OCI-M2 (cell line): Measurements from ENCODE around the gene KCNE3.
"Not testable (repeated sequence)": the region's sequence is repeated elsewhere in the genome, so short reads cannot be mapped to it uniquely, and the experiment has no call there.

Experiments
- DNase-seq: peaks from one replicate; lab custom pipeline; 2025; ENCODE audit not compliant: unreplicated experiment; lab: John Stamatoyannopoulos, UW

KCNE3 gene

DNA sequence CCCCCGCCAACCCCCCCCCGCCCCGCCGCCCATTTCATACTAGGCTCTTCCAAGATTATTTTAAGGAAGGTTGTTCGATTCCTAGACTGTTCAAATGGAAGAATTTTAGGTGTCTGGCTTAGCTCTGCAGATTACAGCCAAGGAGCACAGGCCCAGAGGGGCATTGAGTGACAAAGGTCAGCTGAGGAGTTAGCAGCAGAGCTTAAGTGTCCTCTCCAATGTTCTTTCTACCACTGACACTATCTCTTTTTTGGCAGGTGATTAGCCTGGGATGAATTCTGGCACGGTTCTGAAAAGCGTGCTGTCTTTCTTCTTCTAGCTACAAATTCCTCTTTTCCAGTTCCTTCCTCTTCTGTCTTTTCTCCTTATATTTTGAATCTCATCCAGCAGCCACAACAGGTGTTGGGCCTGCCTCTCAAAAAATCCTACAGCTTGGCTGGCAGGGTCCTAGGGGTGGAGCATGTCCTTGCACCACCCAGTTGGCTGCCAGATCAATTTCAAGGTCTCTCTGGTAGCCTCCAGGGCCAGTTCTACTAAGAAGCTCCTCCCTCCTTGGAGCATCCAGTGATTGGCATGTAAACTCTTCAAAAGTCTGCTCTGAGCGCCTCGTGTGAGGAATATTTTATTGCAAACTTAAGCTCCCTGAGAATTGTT is 23.0 kb downstream of the KCNE3 start:
- DNase-seq, result no peak

DNA sequence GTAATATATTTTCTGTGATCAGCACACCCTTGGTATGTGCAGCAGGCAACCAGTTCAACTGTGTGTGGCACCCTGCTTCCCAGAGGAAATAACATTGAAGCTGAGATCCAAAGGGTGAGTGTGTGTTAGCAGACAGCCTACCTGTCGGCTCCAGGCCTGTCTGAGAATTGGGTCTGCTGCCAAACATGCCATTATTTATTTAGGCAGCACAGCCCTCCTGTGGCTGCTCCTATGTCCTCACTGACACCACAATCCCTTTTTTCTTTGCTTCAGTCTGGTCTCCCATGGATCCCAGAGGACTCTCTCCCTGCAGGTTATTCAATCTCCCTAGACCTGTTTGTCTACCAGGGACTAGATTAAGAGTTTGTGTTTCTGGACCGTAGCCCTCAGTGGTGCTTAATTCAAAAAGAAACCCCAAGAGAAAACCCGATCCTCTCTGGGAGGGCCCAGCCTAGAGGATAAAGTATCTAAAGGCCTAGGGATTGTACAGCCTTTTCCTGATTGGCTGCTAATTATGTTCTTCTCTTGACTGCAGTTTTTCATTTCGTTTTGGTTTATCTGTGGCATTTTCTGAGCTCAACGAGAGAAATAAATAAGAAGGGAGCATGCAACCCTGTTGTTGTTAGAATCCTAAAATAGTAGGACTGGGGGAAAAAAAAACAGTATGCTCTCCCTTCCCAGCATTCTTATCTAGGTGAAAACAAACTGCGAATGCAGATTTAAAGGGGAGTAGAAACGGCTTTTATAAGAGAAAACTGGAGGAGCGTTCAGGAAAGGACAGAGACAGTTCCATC is 24.1 kb downstream of the KCNE3 start:
- DNase-seq, result no peak

DNA sequence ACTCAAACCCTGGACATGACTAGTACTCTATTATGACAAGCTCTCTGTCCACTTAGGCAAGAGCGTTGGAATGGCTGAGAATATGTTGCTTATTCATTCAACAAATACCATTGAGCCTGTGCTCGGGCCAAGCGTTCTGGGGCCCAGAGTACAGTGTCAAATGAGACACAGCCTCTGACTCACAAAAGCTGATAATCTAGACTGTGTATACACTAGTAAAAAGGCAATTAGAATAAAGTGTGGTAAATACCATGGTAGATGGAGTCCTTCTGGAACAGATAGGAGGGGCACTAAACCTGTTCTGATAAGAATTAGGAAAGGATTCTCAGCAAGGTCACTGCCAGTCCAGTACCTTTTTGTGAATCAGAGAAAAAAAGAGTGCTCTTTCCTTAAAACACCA is 24.7 kb downstream of the KCNE3 start:
- DNase-seq, result no peak

DNA sequence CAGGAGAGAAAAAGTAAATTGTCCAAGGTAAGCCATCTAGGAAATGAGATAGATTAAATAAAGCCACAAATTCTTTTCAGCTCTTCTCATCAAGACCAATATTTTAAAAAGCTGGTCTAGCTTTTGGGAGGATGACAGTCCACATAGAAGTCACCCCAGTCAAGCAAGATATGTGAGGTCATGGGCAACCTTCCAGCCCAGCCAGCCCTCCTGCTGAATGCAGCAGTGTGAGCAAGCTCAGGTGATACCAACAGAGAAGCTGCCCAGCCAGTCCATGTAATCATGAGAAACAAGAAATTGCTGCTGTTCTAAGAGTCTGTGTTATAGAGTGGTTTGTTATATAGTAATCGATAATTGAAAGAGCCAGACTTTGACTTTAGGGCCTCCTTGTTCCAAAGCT is 28.7 kb downstream of the KCNE3 start:
- no peak for DNase-seq

DNA sequence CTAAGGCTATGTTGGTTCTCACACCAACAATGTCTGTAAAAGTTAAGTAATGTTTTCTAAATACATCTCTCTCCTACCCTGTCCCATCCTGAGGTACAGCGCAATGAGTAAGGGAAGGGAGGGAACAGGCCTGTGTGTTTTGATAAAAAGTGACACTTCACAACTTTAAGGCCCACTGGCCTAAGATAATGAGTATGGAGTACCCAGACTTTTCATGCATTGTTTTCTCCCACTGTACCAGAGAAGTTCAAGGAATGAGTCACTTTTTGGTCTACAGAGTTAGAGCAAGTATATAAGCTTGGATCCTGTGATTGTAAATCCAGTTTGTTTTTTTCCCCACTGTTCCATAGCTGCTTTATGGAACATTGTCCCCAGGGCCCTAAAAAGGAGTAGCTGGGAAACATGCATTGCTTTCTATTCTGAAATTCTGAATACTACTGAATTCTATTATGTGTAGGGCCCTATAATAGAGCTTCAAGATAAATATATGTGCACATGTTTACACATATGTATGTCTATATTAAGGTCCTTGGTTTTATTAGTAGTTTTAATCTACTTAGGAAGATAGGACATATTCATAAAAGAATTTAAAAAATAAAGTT is 29.8 kb downstream of the KCNE3 start:
- no peak for DNase-seq

DNA sequence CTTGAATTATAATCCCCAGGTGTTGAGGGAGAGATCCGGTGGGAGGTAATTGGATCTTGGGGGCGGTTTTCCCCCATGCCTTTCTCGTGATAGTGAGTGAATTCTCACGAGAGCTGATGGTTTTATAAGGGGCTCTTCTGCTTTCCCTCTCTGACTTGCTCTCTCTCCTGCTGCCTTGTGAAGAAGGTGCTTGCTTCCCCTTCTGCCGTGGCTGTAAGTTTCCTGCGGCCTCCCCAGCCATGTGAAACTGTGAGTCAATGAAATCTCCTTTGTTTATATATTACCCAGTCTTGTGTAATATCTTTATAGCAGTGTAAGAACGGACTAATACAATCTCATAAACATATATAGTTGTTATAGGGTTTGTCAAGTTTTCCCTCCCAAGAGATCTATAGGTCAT is 32.8 kb downstream of the KCNE3 start:
- DNase-seq, result no peak

DNA sequence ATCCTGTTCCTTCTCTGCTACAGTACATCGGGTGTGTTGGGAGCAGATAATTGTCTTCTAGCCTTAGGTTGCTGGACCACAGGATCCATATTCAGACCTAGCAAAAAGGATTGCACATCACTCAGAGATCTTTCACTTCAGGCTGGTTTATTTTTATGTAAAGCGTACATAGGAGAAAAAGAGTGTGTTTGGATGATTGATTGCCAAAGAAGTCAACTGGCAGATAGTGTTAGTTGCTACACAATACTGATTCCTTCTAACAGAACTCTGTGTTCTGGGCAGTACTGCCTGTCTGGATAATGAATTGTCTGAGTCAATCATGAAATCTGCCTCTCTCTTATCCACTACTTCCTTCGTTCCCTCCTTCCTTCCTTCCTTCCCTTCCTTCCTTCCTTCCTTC is 38.1 kb downstream of the KCNE3 start:
- no peak for DNase-seq

DNA sequence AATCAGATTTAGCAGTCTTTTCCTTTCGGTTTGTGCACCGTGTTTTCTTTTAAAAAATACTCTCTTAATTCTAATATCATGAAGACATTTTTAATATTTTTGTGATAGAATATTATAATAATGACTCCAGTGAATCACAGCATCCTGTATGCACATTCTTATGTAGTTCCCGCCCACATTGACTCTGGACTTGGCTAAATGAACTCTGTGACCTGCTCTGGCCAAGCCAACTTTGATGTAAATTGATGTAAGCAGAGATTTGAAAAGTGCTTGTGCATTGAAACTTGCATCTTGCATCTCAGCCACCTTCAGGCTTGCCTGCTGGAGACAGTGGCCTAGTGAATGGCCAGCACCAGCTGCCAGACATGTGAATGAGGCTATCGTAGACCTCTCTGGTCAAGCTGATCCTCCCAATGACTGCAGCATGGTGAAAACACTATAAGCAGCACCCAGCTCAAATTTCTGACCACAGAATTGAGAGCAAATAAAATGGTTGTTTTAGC is 39.9 kb downstream of the KCNE3 start:
- no peak for DNase-seq

DNA sequence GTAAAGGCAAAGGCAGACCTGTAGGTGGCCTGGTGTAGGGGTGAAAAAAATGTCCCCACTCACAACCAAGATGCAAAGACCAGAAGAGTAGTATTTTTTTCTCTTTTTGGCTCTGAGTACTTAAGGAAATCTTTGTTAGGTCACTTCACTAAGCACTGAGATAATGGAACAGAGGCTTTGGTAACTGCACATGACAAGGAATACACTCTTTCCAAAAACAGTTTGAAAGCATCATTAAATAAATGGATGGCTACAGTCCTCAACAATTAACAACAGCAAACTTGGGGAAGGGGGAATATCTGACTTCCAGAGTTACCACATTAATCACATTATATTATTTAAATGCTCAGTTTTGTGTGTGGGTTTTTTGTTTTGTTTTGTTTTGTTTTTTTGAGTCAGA is 42.2 kb downstream of the KCNE3 start:
- no peak for DNase-seq

DNA sequence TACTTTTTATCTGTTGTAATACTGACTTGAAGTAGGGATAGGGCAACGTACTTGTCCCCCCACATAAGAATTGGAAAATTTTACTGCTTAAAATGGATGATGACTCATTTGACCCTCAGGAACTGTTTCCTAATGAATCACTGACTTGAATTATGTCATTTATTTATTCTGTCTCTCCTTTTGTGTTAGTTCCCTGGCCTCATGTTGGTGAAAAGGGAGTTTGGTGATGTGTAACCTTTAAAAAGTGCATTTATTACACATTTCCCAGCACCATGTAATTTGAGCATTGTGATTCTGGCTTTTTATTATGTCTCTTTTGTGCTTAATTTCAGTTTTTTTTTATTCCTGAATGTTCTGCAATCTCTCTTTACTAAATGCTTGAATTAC is 48.8 kb downstream of the KCNE3 start:
- no peak for DNase-seq

DNA sequence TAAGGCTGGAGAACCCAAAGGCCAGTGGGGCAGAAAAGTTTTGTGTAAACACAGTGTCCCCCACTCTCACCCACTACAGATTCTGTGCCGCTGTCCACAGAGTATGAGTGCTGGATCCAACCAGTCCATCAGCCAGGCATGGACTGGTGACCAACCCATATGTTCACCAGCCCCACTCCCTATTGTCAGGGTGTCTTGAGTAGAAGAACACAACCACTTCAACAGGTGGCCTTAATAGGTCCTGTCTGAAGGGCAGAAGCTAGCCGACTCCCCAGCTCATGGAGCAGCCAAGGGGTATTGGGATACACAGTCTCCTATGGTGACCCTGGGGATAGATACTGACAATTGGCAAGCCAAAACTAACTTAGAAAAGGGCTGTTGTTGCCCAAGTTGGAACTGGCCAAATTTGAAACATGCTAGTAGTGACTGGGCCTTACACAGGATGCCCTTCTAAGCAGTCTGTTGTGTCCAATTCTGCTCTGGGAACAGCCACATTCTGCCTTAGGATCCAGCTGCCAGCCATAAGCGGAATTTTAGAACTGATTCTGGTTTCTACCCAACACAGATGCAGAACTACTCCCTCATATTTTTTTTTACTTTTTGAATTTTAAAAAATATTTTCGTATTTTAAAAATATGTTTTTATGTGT is 49.4 kb downstream of the KCNE3 start:
- no peak for DNase-seq

DNA sequence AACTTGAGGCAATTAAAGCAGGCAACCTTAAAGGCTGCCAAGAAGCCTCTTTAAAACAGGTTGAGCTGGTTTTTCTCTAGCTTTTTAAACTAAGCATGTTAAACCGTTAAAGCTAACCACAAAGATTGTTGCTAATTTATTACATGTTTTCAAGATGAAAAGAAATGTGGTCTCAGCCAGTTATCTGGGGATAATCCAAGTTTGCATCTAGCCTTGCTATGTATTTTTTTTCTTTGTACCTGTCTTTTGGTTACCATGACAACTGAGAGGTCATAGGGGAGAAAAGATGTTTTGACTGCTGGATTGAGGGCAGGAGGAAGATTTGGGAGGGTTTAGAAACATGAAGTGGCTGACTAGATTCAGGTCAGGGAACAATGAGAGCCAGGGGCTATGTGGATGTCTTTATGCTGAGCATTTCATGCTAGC is 50.0 kb downstream of the KCNE3 start:
- no peak for DNase-seq

DNA sequence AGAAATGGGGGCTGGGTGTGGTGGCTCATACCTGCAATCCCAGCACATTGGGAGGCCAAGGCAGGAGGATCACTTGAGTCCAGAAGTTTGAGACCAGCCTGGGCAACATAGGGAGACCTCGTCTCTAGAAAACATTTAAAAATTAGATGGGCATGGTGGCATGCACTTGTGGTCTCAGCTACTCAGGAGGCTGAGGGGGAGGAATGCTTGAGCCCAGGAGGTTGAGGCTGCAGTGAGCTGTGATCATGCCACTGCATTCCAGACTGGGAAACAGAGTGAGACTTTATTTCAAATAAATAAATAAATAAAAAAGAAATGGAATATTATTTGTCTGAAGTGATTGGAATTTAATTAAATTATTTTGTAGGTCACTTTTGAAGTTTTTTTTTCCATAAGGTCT is 50.4 kb downstream of the KCNE3 start:
- DNase-seq, result not testable (repeated sequence)

DNA sequence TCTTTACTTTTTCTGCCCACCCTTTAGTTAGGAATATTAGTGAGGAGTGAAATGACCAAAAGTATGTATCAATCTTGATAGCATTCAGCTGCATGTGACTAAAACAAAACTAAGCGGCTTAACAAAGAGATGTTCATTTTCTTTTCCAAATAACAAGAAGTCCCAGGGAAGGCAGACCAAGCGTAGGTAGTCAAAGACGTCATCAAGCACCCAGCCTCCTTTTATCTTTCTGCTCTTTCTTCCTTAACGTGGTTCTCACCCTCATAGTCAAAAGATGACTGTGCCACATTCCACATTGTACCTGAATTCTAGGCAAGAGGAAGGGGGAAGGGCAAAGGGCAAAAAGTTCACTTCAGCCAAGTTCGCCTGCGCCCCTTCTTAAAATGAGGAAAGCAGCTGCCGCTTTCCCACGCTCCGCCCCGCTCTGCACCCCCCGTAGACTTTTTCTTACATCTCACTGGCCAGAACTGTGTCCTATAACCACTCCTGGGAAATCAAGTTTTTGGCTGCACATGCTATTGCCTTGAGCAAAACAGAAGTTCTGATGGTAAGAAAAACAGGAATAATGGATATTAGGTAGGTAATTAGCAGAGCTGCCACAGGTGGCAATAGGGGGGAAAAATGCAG is 54.5 kb downstream of the KCNE3 start:
- DNase-seq, result no peak

DNA sequence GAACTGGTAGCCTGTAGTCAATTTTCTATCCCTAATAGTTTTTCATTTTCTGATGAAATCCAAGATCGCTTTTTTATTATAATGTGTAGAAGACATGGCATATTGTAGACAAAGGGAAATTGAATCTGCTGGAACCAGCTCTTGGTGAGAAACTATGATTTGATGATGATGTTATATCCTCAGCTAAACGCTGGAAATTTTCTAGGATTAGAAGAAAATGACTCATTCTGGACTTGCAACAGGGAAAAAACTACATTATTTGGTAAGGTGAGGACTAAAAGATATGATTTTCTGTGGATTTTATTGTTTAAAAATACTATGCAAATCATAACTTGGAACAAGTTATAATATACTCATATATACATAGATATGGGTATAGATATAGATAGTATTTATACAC is 55.0 kb downstream of the KCNE3 start:
- DNase-seq, result no peak

DNA sequence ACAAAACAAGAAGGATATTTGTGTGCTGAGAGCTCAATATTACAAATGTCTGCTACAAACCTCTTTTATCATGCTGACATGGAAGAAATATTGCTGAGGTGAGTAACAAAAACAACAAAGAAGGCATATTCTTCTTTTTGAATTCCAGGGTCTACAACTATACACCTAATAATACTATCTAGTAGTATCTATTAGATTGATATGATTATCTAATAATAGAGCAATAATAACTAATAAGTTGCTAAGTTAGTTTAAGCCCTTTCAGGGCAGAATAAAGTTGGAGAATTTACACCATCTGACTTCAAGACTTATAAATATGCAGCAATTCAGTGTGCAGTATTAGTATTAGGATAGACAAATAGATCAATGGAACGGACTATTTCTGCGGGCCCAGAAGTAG is 57.7 kb downstream of the KCNE3 start:
- no peak for DNase-seq
